Measurements from ENCODE around the gene MCRIP1. TPM values are rescaled to one million over a fixed set of nuclear protein-coding genes. Genes with fewer than 3 reads are reported as not detected.

MCRIP1 gene
- total and polyA plus RNA-seq, 2 of the 13 experiments (the other 11 are each of a cell fraction or from before 2014, with no cell fraction given), result 79.7 to 84.9 TPM

GRCh38 chr17:81833160-81833920 is at the start of gene MCRIP1 (continued):
- peak; percentile 90; the same call in 1 of the 2 replicates for TF ChIP-seq E2F2 (CRISPR knock-in tag; IDR thresholded peaks at IDR 0.05; ENCODE audit: borderline replicate concordance)
- TF ChIP-seq ZNF567 (CRISPR knock-in tag; IDR thresholded peaks at IDR 0.05; ENCODE audit: borderline replicate concordance), result no peak
- TF ChIP-seq SNAI1 (CRISPR knock-in tag; IDR thresholded peaks at IDR 0.05; ENCODE audit: borderline replicate concordance), result no peak
- no peak; the same call in 1 of the 2 replicates for TF ChIP-seq ZNF709 (CRISPR knock-in tag; IDR thresholded peaks at IDR 0.05)
- peak; percentile 73 for TF ChIP-seq ZMYM4 (CRISPR knock-in tag; IDR thresholded peaks at IDR 0.05)
- peak; percentile 64; the same call in 1 of the 2 replicates for TF ChIP-seq ZNF772 (CRISPR knock-in tag; IDR thresholded peaks at IDR 0.05)
- TF ChIP-seq ZC3H13 (CRISPR knock-in tag; IDR thresholded peaks at IDR 0.05), result peak; percentile 93
- no peak for TF ChIP-seq ZKSCAN5 (CRISPR knock-in tag; IDR thresholded peaks at IDR 0.05)
- peak; percentile 41; the same call in 1 of the 2 replicates for TF ChIP-seq ZKSCAN8 (CRISPR knock-in tag; IDR thresholded peaks at IDR 0.05; ENCODE audit: borderline replicate concordance)
- no peak for TF ChIP-seq LCORL (IDR thresholded peaks at IDR 0.05)
- peak; percentile 93 for TF ChIP-seq LCORL (CRISPR knock-in tag; IDR thresholded peaks at IDR 0.05)
- peak; percentile 93; the same call in 1 of the 2 replicates for TF ChIP-seq ZNF142 (CRISPR knock-in tag; IDR thresholded peaks at IDR 0.05)
- TF ChIP-seq POGZ (CRISPR knock-in tag; IDR thresholded peaks at IDR 0.05), result peak; percentile 58
- TF ChIP-seq SAFB2 (CRISPR knock-in tag; IDR thresholded peaks at IDR 0.05; ENCODE audit: borderline replicate concordance, low read depth), result peak; percentile 85
- TF ChIP-seq CHD4 (IDR thresholded peaks at IDR 0.05; ENCODE audit: borderline replicate concordance, low read length), result no peak
- peak; percentile 98 for TF ChIP-seq ZNF607 (CRISPR knock-in tag; IDR thresholded peaks at IDR 0.05; ENCODE audit: borderline replicate concordance)
- TF ChIP-seq NFAT5 (CRISPR knock-in tag; IDR thresholded peaks at IDR 0.05), result peak; percentile 94
